ENCODE data around the gene RAD51B.
A peak's percentile ranks its signal among the peaks of the same experiment; 100 is the strongest.
"Not testable (repeated sequence)": the region's sequence is repeated elsewhere in the genome, so short reads cannot be mapped to it uniquely, and the experiment has no call there.

RAD51B gene

DNA sequence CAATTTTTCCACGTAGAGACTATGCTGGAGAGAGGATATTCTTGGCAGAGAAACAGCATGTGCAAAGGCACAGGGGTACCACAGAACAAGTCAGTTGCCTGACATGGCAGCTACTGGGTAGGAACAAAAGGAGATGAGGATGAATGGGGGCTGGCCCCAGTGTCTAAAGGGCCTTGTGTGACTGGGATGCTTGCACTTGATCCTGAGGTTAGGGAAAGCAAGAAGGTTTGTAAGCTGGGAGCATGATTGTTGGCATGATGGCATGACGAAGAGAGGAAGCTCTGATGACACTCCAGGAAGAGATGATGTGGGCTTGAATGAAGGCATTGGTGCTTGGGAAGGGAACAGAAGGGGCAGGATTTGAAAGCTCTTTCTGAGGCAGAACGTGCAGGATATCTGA, 834.2 kb downstream of the RAD51B start:
- no peak for DNase-seq

DNA sequence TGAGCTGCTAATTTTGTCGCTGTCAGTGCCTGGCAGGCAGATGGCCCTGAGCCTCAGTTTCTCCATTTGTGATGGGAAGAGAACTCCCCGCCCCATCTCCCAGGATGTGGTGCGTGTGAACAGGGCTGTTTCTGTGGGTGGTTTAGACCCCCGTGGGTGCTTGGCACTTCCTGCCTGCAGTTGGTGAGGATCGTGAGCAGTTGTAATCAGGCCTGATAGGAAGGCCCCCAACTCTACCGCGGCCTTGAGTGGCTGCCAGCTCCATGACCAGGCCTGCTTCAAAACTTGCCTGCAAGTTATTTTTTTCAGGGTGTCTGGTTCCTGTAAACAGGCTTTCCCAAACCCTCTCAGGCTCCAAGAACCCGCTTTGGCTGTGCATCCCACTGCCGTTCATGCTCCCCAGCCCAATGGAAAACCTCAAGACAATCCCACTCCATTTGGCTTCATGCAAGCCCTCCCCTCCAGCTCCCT, 834.9 kb downstream of the RAD51B start:
- no peak for DNase-seq

DNA sequence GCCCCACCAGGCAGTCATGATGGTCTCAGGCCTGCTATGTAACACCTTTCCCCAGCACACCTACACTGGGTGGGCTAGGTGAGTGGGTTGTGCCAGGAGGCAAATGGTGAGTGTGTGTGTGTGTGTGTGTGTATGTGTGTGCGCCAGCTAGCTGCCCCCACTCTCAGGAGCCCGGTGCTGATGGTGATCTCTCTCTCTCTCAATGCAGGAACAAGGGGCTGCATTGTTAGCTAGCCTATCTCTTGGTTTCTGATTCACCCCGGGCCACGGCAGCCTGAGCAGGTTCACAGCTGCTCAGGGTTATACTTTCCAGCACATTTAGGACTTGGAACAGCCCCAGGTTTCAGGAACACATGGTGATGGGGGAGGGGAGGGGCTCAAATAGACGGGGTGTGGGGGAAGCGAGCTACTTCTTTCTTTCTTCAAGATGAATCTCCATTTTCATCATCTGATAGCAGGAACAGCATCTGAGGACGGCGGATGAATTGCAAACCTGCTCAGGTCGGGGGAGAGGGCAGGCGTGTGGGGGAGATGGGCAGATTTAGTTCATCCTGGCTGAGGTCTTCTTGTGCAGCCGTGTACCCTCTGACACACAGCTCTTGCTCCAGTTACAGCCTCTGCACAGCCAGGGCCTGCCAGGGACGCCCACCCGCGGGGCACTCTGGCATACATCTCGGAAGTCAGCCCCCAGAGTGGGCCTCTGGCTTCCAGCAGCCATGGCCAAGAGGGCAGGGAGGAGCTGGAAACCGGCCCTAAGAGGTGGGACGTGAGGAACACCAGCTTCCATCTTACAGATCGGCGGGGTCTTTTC, 835.6 kb downstream of the RAD51B start:
- peak; percentile 54 for DNase-seq

DNA sequence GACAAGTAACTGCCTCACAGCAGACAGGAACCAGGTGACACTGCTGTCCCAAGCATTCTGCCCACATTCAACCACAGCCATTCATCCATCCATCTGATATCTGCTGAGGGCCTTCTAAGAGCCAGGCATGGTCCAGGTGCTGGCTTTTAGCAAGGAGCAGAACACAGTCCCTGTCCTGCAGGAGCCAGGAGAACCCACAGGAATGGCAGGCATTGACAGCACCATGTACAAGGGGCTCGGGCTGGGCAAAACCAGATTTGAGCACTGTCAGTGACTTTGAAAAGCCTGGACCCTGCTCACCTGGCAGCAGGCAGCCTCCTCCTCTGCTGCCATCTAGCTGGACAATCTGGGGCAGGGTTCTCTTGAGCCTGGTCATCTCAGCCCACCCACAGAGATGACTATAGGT, 836.3 kb downstream of the RAD51B start:
- no peak for DNase-seq

DNA sequence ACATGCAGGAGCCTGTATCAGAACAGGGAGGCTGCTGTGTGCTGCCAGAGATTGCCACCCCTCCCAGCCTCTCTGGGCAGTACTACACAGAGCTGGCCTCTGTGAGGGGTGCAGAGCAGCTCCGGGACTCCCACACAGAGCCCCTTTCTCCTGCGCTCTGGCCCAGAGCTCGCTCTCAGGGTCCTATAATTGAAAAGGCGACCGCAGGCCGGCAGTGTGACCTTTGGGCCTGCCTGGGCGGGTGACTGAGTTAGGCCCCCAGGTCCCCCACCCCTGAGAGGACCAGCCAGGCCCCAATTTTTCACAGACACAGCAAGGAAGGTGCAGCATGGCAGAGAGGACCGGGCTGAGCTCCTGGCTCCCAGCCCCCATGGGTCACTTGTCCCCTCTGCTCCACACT, 836.9 kb downstream of the RAD51B start:
- DNase-seq, result no peak

DNA sequence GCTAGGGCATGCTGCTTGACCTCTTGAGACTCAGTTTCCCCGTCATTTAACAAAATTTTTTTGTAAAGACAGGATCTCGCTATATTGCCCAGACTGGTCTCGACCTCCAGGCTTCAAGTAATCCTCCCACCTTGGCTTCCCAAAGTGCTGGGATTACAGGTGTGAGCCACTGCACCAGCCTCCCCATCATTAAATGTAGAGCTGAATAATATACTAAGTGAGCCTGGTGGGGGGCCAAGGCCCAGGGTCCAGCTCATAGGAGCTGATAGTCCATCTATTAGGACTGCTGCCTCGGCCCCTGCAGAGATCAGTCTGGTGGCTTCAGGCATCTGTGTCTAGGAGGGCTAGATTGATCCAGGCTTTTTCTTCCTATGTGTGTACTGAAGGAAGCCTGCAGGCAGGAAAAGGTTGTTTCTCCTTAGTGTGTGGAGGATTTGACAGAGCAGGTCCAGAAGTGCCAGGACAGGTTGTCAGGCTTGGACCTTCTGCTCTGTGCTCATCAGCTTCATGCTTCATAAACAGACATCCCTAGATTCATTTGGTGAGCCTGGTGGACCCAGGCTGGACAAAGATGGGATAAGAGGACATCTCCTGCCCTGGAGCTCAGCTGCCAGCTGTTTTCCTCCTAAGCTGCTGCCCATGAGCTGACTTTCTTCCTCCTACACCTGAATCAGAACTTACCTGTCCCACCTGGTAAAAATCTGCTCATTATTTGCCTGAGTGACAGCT, 837.9 kb downstream of the RAD51B start:
- DNase-seq, result no peak

DNA sequence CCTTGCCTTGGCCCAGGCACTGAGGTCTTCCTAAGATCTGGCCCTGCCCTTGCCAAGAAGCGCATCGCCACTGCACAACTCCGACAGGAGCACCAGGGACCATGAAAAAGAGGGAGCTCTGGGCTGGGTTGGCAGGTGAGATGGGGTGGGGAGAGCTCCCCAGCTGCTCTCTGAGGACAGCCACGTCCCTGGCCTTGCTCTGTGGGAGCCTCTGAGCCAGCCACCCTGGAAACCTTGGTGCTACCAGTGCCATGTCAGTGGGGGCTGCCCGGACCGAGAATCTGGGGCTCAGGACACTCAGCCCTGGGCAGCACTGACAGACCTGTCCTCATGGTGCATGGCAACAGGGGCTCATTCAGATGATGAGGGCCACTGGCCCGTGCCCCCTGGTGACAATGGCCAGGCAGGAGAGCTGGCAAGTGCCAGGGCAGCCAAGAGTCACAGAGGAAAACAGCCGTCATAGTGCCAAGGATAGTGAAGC, 838.5 kb downstream of the RAD51B start:
- no peak for DNase-seq

DNA sequence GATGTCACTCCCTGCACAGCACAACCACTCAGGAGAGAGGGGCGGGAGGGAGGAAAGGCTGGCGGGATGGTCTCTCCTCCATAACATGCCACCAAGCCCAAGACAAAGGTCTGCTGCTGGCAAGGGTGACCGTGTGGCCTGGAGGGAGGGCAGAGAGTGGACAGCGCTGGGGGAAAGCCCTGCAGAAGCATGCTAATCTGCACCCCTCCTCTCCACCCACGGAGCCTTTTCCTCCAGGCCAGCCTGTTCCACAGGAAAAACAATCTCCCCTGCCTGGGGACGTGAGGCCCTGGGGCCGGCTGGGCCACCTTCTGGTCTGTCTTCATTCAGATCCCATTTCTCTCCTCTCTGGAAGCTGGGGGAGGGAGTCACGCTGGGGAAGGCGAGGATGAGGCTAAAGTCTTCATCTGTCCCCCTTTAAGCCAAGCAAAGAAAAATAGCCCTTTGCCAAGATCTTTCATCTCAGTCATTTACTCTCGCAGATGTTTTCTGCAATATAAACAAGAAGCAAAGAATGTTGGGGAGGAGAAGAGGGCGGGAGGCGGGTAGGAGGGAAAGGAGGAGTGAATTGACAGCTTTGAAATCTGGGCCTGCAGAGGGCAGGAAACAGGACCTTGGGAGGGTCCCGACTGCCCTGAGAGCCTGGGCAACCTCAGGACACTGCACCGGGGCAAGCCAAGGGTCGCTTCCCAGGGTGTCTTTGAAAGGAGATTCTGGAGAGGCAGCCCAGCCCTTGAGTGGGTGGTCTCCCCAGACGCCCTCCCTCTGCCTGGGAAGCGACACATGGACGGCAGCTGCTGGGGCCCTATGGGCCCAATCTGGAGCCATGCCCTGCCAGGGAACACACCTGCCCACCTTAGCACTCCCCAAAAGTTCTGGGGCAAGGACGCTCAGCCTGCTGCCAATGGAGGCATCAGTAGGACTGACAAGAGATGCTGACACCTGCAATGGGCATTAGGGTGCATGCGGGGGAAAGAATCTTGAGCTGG, 839.7 kb downstream of the RAD51B start:
- DNase-seq, result no peak

DNA sequence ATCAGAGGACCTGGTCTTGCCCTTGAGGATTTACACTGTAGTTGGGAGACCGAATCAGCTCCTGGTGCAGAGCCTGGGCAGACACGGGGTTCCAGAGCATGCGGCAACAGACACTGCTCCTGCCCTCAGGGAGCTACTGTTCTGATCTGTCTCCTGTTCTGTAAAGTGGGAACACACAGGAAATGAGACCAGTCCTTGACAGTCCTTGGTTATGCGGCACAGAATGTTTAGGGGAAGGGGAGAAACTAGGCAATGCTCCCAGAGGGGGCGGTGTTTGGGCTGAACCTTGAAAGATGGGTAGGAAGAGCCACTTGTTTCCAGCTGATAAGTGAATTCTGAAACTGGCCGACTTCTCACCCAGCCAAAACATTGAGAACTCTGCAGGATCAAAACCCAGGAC, 840.9 kb downstream of the RAD51B start:
- no peak for DNase-seq

DNA sequence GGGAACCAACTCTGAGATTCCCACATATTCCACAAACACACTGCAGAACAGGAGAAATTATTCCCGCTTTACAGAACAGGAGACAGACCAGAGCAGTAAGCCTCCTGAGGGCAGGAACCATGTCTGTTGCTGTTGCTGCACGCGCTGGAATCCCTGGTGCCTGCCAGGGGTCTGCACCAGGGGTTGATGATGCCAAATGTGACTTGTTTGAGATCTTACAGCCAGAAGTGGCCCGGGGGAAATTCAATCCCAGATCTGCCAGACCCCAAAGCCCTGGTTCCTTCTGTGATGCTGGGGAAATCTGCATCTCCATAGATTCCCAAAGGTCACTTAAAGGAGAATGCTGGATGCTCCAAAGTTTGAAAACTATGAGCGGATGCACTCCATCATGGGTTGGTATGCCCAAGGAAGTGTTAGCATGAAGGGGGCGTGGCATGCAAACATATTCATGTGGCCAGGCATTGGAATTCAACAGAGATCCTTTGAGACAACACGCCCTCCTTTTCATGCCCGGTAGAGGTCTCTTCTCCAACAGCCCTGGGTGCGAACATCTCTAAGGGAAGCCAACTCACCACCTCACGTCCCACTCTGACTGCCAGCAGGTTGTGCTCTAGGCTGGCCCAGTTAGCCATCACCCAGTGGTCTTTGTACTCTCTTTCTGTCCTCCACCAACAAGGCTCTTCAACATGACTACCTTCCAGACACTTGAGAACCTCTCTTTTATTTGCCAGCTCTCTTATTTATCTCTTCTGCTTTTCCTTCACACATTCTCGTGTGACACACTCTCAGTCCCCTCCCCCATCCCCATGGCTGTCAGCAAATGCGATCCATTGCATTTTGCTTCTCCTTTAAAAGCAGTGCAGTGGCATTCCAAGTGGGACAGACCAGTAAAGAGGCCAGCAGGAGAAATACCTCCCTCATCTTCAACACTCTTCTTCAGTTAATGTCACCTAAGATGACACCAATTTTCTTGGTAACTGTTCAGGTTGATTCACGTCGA, 841.9 kb downstream of the RAD51B start:
- DNase-seq, result no peak

DNA sequence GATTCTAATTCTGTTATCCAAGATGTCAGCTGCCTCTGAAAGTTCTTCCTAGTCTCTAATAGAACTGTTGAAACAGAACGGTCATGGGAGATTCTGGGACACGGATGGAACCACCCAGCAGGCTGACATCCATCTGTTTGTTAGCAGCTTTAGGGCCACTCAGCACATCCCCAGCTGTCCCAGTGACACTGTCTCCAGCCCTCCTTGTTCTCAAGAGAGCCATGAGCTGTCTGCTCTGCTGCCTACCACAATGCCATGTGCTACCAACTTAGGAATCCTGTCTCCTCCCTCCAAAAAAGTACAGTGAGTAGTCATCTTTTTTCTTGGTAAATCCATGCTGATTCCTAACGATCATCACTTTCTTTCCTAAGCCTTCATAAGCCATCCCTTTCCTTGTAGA, 842.8 kb downstream of the RAD51B start:
- DNase-seq, result no peak

DNA sequence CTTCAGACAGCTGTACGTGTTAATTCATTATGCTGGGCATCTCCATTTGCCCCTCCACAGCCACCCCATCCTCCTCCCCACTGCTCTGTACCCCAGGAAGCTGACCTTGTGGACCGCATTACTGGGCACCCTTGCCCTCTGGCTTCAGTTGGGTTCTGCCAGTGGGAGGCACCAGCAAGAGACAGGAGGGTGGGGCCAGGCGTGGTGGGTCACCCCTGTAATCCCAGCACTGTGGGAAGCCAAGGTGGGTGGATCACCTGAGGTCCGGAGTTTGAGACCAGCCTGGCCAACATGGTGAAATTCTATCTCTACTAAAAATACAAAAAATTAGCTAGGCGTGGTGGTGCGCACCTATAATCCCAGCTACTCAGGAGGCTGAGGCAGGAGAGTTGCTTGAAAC, 843.2 kb downstream of the RAD51B start:
- DNase-seq, result not testable (repeated sequence)

DNA sequence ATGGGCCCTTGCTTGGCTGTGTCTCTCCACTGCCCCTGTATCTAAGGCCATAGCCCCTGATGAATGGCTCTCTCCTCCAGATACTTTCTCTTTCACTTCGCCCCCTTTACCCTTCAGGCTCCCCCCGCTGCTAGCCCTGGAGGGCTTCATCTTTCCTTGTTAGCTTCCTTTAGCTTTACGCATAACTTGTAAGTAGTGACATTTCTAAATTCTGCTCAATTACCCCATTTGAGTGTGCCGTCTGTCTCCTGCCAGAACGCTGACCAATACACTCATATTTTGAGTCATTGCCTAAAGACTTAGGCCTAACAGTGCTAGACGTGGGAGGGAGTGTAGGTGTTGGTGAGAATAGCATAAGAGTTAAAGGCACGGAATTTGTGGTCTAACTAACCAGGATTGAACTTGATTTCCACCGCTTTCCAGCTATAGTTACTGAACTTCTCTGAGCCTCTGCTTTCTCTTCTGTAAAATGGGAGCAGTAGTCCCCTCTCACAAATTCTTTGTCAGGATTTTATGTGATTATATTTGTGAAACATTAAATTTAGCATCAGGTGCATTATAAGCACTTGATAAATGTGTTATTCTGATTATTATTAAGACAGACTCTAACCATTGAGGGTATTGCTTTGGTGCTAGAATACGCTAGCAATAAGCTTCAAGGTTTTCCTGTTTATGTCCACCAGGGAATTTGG, 844.0 kb downstream of the RAD51B start:
- DNase-seq, result no peak

DNA sequence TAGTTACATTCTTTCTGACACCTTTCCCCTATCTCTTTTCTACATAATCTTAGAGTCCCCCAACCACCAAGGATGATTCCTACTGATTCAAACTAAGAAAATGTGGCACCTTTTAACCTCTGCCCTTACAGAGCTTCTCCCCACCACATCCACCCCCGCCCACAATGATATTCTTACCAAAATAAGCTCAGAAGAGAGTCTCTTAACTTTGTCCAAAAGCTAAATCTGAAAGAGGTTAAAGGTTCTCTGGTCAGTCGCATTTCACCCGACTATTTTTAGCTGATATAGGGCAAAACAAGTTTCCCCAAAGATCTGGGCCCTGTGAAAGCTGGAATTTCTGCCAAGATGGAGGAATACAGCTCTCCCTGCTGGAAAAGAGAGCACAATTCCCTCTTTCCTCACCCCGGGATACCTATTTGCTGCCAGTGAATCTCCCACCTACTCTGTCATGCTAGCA, 844.7 kb downstream of the RAD51B start:
- no peak for DNase-seq

DNA sequence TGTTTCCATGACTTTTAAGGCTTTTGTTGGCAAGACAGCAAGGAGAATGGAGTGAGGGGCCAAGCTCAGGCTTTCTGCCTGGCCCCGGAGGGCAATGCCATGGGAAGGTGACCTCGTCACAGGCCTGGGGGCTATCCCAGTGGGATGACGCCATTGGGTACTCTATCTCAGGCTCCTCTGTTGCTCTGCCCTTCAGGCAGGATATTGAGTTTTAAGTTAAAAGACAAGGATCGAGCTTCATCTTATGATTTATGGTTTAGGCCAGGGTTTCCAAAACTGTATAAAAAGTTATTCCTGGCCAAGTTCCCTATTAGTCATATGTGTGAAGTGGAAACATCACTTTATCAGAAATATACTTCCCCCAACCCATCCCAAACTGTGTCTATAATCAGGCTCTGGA, 845.6 kb downstream of the RAD51B start:
- no peak for DNase-seq

DNA sequence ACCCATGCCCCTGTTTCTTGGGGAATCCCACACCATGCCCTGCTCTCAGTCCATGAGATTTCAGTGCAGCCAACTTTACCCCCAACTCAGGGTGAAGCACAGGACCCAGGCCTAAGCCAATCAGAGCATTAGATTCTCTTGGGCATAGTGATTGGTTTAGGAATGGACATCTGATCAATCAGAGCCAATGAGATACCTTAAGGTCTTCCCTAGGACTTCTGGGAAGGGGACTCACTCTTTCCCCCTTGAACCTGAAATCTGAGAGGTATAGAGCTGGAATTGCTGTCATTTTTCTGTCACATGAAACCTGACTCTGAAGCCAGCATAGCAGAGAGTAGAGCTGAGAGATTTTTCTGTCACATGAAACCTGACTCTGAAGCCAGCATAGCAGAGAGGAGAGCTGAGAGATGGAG, 846.2 kb downstream of the RAD51B start:
- no peak for DNase-seq

DNA sequence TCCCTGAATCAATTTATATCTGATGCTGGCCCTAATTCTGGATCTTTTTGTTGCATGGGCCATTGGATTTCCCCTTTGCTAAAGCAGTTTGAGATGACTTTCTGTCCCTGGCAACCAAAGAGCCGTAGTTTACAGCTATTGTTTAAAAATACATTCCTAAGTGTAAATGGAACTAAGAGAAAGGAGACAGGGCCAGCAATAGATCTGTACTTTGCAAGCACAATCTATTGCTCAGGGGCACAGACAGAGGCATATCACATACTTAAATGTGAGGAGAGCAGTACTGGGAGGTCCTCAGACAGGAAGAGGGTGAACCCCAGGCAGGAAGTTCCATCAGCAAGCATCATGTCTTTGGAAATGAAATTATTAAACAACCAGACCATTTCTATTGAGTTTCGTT, 846.7 kb downstream of the RAD51B start:
- no peak for DNase-seq

DNA sequence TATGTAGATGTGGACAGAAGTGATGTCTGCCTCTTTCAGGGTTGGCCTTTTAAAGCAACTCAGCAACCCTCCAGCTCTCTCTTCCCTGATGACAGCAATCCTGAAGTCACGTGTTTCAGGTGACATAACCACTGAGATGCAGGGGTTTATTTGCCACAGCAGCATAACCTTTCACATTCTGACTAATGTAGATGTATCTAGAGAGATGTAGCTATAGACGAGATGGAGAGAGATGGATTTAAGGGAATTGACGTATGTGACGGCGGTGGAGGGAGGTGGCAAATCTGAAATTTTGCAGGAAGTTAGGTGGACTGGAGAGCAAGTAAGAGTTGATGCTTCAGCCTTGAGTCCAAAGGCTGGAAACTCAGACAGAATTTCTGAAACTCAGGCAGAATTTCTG, 847.3 kb downstream of the RAD51B start:
- DNase-seq, result no peak

DNA sequence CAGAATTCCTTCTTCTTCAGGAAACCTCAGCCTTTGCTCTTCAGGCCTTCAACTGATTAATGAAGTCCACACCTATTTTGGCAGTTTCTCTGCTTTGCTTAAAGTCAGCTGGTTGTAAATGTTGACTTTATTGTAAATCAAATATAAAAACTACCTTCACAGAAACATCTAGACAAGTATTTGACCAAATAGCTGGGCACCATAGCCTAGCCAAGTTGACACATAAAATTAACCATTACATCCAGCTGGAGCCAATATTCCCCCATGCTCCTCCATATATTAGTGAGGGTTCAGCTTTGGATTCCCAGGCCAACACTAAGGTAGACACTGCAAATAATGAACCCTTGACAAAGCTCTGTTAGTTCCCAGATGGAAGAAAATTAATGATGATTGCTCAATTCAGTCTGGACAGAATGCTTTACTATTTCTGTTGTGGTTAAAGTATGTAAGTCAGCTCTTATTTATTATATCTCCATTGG, 847.8 kb downstream of the RAD51B start:
- no peak for DNase-seq

DNA sequence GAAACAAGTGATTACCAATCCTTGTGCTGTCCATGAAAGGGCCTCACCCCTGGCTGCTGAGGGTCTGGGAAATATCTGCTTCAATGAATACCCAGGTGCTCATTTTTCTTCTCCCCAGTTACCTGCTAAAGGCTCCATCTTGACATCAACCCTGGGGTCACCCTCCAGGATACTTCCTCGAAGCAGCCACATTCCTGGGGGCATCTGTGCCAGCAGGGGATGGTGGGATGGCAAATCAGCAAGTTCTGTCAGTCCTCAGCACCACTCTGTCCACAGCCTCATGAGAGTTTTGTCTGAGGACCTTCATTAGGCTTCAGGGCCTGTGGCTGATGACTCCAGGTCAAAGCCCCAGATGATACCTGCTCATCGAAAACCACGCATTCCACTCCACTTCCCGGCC, 848.4 kb downstream of the RAD51B start:
- DNase-seq, result no peak

DNA sequence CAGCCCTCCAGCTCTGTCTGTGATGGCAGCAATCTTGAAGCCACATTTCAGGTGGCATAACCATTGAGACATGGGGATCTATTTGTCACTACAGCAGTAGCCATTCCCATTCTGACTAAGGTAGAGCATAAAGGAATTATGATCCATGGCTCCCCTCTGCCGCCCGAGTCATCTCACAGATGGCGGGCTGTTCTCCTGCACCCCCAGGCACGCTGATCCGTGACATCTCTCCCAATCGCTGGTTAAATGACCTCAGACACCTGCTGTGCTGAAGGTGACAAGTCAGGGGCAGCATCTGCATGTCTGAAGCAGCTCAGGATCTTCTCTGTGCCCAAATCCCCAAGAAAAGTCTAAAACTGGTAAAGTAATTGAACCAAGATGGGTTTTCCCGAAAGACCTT, 849.0 kb downstream of the RAD51B start:
- DNase-seq, result no peak
